HG02642 (cell line): ENCODE measurements around the gene CHIC1.
"Not testable (repeated sequence)": the region's sequence is repeated elsewhere in the genome, so short reads cannot be mapped to it uniquely, and the experiment has no call there.

ENCODE experiments used
- ATAC-seq: cut with Tn5 transposase; IDR thresholded peaks from one replicate; pipeline ENCODE4 v1.9.1; 2021; ENCODE audit warnings: mild to moderate bottlenecking; ENCODE audit not compliant: unreplicated experiment, poor library complexity

The CHIC1 gene

DNA sequence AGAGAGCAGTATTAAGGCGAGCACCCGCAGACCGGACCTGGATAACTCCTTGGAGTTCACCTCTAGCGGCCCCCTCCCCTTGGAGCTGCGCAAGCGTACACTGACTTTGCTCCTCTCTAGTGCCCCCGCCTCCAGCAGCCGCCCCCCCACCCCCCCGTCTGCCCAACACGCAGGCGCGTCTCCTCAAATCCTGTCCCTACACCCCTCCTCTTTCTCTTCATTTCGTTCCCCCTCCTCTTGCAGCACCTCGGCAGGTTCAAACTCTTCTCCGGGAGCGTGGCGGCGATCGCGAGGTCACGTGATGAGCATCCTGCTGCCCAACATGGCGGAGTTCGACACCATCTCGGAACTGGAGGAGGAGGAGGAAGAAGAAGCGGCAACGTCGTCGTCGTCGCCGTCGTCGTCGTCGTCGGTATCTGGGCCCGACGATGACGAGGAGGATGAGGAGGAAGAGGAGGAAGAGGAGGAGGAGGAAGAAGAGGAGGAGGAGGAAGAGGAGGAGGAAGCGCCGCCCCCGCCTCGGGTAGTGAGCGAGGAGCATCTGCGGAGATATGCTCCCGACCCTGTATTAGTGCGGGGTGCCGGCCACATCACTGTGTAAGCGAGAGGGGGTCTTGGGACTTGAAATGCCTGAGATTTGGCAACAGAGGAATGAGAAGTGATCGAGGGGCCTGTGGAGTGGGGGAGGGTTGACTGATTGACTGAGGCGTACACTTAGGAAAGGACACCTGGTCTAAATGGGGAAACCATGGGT is at the start of gene CHIC1:
Gene CHIC1 (plus strand): TSS at position 214 of the 754 bp plus-strand sequence. CDS start 88 bp downstream, at position 302.
- peak; percentile 70 for ATAC-seq

DNA sequence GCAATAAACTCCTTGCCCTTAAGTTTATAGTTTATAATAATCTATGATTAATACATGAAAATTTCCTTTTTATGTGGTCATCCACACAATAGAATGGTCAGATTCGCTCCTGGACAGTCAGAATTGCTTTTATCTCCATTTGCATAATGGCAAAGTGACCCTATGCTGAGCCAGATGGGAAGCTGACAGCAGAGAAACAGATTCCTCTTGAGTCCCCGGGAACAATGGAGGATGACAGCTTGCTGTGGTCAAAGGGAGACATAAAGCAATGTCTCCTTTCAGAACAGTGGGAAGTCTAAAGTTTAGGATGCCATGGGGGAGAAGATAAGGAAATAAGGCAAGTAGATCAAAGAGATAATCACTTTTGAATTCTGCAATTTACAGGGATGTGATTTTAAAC is 40.2 kb upstream of the CHIC1 start:
- not testable (repeated sequence) for ATAC-seq

DNA sequence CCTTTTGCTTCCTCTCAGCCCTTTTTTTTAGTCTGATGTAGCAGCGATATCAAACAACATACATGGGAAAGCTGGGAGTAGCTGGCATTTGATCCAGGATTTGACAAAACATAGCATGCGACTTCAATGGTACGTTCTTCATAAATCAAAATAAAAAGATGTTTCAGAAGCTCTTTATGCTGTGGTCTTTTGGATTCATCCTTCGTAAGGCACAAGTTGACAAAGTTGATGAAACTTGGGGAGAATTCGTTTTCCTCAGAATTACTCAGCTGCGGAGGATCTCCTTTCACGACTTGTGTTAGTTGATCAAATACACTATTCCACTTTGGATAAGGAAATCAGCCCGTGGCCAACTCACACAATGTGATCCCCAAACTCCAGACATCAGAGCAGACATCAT is 38.1 kb upstream of the CHIC1 start:
- no peak for ATAC-seq

DNA sequence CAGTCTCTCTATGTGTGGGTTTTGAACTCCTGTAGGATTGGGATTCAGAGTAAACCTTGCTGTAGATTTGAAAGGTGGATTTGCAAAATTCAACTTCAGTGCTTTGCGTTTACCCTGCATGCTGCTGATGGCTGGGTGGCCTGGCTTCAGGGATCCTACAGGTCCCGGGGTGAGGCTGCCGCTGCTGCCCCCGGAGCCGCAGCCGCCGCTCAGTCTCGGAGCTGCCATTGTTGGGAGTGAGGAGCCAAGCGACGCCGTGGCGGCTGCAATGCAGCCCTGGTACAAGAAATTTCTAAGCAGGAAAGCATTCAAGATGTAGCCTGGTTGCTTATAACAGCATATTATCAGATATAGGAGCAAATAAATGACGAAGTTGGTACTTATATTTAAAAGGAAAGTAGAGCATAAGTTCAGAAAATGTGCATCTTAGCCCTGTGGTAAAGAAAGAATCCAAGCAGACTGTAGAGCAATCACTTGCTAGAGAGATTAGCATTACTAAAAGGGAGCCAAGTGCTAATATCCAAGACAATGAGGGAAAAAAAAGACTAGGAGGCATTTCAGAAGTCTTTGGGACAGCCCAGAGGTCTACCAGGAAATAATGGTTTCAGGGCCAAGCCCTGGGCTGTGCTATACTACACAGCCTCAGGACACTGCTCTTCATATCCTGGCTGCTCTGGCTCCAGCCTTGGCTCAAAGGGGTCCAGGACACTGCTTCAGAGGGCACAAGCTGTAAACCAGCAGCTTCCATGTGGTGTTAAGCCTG is 36.9 kb upstream of the CHIC1 start:
- ATAC-seq = no peak

DNA sequence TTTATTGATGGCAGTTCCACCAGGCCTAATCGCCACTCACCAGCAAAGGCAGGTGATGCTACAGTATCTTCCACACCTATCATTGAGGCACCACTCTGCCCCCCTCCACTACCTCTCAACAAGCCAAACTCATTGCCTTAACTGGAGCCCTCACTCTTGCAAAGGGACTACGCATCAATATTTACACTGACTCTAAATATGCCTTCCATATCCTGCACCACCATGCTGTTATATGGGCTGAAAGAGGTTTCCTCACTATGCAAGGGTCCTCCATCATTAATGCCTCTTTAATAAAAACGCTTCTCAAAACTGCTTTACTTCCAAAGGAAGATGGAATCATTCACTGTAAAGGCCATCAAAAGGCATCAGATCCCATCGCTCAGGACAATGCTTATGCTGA is 31.3 kb upstream of the CHIC1 start:
- ATAC-seq = not testable (repeated sequence)

DNA sequence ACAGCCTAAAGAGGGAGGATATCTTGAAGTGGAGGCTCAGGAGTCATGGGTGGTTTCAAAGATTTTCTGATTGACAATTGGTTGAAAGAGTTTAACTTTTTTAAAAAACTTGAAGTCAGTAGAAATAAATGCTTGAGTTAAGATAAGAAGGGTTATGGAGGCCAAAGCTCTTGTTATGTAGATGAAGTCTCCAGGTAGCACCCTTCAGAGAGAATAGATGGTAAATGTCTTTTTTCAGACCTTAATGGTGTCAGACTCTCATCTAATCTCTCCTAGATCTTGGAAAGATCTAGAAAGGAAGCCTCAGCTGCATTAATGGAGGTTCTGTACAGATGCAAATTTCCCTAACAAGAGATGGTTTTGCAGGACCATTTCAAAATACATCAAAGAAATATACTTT is 6.8 kb upstream of the CHIC1 start:
- ATAC-seq = no peak

DNA sequence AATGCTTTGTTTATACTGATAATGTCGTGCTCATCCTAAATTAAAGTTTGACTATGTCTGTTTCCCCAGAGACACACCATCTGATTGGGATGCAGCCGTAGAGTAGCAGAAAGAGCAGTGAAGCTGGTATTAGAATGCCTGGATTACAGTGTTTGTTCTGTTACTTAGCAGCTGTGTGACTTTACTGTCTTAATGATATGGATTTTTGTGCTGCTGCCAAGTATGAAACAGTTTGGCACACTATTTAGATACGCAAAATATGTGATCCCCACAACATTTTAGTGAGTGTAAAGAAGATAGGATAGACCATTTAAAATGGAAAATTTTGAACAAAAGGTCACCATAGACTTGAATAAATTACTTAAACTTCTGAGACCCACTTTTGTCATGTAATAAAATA is 1.2 kb upstream of the CHIC1 start:
- no peak for ATAC-seq

DNA sequence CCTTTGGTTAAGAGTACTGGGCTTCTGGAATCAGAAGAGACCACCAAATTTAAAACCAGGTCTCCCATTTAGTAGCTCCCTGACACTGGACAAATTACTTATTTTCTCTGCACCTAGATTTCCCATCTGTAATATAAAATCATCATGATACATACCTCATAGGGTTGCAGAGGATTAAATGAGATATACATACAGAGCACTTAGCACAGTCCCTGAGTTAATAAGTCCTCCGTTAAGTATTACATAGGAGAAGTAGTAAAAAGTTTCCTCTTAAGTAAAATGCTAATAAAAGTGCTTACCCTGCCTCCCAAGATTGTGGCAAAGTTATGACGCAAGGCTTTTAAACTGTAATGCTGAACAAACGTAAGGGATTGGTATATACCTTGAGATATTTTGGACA is 539 bp upstream of the CHIC1 start:
- ATAC-seq = peak; percentile 18

DNA sequence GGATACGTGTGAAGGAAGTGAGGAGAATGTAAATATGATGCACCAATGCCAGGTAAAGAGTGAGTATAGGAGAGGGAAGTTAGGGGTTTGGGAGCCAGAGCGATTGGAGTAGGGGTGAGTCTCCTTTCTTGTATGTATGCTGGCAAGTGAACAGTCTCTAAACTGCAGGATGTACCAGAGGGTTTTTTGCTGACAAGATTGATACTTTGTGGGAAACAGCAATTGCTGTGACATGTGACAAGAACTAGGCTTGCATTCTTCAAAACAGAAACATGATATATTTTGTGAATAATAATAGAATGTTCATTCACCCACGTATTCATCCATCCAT is 706 bp downstream of the CHIC1 start:
- ATAC-seq = peak; percentile 39

DNA sequence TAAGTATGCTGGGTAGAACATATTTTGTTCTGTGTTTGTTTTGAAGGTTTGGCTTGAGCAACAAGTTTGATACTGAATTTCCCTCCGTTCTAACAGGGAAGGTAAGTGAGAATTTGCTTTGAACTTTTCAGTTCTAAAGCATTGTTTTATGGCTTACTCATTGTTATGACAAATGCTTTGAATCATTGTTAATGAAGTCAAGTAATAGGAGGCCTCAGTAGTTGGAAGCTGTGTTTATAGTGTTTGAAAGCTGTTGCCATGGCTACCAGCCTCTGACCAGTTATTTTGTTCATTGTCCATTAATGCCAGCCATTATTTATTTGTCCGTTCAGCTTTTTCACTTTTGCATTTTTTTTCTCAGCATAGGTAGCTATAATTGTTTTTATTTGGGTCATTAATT is 14.4 kb downstream of the CHIC1 start:
- ATAC-seq = no peak

DNA sequence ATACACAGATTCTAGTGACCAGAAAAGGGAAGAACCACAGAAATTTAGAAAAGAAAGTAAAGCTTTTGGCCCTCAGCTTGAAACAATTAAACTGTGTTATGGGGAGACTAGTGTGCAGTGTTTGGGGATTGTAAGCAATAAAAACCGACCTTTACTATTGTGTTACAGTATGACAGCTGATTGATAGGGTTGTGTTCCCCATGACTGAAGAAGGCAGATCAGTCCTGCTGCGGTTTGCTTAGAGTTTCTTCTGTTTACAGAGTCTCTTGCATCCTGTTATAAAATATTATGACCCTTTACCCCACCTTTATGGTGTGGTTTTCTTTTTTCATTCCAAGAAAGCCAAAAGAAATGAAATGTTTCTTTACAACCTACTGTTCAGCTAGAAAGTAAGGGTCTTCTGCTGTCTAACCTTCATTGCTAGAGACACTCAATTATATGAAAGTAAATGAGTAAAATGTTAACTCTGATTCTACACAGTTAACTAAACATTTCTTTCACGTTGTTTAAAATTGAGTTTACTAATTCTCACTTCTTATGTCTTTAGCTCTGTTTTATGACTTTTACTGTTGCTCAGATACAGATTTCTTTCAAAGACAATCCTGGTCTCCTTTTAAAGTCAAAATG is 18.1 kb downstream of the CHIC1 start:
- no peak for ATAC-seq

DNA sequence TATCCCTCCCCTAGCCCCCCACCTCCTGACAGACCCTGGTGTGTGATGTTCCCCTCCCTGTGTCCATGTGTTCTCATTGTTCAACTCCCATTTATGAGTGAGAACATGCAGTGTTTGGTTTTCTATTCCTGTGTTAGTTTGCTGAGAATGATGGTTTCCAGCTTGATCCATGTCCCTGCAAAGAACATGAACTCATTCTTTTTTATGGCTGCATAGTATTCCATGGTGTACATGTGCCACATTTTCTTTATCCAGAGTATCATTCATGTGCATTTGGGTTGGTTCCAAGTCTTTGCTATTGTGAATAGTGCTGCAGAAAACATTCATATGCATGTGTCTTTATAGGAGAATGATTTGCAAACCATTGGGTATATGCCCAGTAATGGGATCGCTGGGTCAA is 34.8 kb downstream of the CHIC1 start:
- ATAC-seq = not testable (repeated sequence)

DNA sequence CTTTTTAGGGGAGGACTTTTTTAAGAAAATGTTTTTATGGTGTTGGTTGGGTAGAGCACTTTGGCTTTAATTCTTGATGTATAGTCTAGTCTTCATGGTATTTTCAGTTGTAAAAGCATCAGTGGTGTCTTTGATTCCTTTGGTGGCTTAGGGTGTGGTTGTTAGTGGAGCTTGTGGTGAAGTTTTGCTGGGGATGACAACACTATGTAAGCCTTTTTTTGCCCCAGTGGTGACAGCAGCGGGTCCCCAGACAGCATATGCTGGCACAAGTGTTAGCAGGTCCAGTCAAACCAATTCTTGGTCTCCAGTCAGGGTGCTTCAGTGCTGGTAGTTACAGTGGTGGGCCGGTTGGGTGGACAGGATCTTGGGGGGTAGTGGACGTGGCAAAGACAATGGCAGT is 52.0 kb downstream of the CHIC1 start:
- no peak for ATAC-seq

DNA sequence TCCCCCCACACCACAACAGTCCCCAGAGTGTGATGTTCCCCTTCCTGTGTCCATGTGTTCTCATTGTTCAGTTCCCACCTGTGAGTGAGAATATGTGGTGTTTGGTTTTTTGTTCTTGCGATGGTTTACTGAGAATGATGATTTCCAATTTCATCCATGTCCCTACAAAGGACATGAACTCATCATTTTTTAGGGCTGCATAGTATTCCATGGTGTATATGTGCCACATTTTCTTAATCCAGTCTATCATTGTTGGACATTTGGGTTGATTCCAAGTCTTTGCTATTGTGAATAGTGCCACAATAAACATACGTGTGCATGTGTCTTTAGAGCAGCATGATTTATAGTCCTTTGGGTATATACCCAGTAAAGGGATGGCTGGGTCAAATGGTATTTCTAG is 78.7 kb downstream of the CHIC1 start:
- not testable (repeated sequence) for ATAC-seq

DNA sequence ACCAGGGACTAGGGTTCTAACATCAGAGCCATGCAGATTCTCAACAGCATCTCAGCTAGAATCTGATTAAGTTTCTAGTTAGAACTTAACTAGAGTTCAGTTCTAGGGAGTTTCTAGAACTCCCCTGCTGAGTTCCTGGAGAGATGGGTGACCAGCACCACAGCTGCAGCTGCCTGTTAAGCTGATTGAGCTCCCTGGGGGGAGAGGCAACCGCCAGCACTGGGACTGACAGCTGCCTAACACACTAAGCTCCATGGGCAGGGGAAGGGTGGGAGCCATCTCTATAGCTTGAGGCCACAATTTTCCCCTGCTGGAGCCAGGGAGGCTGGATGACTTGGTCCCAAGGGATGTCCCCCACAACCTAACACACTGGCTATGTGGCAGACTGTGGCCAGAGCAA is 84.2 kb downstream of the CHIC1 start:
- ATAC-seq = peak; percentile 82

DNA sequence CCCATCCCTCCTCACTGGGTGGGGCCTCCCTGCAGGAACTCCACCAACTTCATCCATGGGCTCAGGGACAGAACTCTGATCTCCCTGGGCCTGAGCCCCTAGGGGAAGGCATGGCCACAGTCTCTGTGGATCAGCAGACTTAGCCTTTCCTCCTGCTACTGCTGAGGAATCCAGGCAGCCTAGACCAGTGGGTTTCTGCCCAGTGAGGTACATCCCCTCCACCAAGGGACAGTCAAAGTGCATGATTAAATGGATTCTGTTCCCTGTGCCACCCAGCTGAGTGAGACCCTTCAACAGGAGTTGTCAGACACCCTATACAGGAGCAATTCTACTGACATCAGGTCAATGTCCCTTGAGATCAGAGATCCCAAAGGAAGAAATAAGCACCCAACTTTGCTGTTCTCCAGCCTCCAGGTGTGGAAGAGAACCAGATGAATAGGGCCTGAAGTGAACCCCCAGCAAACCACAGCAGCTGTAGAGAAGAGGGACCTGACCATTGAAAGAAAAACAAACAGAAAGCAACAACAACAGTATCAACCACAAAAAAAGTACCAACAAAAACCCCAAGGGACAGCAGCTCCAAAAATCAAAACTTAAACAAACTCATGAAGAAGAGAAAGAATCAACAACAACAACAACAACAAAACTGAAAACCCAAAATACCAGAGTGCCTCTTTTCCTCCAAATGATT is 84.8 kb downstream of the CHIC1 start:
- peak; percentile 74 for ATAC-seq

DNA sequence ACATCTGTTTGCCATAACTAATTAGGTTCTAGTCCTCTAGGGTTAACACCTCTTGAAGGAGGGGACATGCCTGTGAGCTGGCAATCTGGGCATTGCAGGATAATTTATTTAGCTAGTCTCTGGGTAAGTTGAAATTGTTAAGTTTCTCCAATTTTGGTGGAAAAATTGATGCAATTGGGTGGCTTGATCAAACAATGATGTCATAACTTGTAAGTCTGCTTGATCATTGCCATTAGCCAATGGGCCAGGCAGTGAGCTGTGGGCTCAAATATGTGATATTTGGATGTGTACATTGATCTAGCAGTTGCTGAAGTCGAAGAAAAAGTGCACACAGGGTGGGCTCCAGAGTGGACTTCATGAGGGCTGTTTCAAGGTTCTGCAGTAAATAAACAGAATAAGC is 98.3 kb downstream of the CHIC1 start:
- not testable (repeated sequence) for ATAC-seq

DNA sequence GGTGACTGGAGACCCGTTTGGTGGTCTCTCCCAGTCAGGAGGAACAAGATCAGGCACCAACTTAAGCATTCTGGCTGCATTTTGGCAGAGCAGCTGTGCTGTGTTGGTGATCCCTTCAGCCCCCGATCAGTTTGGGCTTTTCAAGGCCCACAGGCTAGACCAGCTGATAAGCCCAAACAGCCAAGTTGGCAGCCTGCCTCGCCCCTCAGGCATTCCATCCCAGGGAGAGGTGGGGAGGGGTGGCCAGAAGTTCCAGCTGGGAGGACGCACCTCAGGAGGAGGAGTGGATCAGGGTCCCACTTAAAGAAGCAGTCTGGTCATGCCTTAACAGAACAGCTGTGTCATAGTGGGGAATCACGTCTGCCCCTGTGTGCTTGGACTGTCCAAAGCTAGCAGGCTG is 105.8 kb downstream of the CHIC1 start:
- no peak for ATAC-seq

DNA sequence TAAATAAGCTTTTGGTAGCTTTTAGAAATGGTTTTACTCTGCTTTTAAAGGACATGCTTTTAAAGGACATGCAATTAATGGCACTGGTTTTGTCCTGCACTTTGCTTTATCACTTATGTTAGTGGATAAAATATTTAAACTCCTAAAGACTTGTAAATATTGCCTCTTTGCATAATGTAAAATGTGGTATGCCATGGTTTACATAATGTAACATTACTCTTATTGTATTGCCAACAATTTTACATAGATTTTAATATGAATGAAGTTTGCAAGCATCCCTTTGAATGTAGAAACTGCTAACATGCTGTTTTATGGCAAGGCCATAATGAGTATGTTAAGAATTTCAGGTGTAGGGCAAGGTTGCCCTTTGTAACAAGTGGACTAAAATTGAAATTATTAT is 118.4 kb downstream of the CHIC1 start:
- no peak for ATAC-seq

DNA sequence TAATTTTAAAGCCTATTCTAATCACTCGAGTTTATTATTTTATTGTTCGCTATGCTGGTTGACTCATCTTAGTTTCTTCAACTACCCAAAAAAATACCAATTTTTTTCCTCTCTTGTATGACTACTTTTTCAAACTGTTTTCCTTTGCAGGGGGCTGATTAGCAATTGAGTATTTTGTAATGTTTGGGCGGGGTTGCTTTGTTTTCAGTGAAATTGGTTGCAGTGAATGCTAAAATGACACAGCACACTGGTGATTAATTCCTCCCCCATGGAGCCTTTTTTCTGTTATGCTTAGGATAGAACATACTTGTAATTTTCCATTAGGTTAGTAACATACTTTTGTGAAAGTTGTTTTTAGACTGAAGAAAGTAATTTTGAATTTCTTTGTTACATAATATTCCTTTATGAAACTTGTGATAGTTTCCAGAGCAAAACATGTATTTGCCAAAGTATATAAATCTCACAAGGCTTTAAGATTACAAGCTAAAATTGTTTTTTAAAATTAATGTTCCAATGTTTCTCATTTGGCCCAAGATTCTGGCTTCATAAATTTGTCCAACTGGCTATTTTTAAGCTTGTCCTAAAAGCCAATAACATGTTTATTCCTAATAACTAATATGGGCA is 120.4 kb downstream of the CHIC1 start:
- ATAC-seq = no peak
